GM21381 (cell line): ENCODE data around the gene GNAQ.

ENCODE experiments used
- ATAC-seq: cut with Tn5 transposase; IDR thresholded peaks from one replicate; pipeline ENCODE4 v1.9.1; 2021; ENCODE audit warnings: mild to moderate bottlenecking, moderate library complexity; ENCODE audit not compliant: unreplicated experiment

GNAQ gene

GRCh38 chr9:77854258-77854915 lies 177.2 kb downstream of the GNAQ start:
- ATAC-seq, result no peak

DNA sequence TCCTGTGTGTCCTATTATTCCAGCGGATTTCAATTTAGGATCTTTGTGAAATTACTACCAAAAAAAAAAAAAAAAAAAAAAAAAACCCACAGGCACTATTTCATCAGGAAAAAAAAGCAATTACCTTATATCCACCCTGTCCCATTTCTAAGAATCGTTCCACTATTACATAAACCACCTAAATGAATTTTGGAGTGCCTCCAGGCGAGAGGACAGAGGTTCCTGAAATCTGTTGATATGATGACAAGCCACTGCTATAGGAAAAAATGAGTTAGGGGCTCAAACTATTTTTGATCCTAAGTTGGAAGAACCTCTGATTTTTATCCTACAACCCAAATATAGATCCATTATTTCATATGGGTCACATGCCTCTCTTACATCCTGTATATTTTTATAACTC lies 177.9 kb downstream of the GNAQ start:
- no peak for ATAC-seq

DNA sequence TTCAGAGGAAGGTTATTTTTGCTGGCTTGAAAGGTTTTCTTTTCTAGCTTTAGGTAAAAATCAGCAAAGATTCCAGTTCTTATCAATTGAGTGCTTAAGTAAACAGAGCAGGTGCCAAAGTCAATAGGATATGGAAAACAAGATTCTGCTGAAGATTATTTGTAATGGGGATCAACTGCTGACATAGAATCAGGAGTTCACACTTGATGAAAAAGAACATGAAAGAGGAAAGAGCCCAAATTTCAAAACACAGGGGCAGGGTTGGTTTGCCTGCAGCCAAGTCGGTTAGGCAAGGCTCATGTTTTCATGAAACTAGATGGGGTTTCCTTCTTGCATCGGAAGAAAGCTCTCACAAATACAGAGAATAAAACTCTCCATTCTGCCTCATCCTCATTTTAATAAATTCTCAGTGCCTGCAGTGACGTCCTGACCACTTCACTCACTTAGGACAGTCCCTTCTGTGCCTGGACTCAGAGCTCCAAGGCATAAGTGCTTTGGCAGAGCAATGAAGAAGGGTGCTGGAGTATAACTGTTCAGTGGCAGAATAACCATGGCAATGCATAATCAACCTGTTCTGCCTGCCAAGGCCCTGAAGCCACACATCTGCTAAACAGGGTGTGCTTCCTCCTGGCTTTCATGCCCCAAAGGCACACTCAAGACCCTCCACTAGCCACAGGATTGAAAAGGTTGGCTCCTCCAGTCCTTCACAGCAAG lies 179.6 kb downstream of the GNAQ start:
- ATAC-seq, result no peak

GRCh38 chr9:77848897-77849296 lies 182.7 kb downstream of the GNAQ start:
- no peak for ATAC-seq

DNA sequence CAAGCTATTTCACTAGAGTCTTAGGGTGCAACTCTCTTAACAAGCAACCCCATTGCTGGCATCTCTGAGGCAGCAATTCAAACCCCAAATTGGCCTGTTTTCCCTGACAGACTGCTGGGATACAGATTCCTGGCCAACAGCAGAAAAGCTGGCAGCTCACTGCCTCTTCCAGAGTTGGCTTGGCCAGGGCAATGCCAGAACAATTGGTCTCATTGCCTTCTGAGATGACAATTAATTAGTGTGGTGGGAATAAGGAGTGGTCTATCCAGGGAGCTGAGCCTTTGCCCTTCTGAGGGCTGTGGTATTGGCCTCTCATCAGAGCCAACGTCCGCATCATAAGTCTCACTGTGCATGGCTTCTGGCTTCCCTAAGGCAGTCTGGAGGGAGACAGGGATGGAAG lies 183.2 kb downstream of the GNAQ start:
- ATAC-seq, result no peak

DNA sequence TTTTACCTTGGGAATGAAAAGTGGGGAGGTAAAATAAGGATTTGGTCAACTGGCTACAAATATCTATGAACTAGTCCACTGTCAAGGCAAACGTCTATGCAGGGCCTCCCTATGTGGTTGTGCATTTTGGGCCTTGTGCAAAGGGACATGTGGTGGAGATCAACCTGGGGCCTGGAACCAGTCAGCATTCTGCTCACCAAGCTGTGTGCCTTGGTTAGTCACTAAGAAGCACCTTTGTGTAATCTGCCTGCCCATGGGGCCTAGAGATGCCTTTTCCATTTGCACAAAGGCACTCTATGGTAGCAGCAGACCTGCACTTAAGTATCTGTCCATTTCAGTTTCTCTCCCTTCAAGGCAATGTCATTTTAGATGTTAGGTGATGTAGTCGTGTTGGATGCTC lies 184.0 kb downstream of the GNAQ start:
- no peak for ATAC-seq

DNA sequence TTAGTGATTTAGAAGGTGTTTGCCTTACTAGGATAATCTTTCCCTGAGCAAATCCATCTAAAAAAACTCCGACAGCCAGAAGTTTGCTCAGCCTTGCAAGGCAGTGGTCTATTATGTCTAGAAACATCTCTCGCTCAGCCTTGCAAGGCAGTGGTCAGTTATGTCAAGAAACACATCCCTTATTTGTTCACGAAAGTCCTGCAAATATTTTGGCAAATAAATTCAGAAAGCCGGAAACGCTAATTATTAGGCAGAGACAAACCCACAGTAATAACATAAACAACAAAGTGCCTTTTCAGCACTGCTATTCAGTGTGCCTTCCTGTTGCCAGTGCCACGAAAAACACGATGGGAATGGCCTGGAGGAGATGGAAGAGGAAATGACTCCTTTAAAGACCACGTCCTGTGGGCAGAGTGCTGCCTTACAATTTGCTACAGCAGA lies 184.5 kb downstream of the GNAQ start:
- no peak for ATAC-seq

DNA sequence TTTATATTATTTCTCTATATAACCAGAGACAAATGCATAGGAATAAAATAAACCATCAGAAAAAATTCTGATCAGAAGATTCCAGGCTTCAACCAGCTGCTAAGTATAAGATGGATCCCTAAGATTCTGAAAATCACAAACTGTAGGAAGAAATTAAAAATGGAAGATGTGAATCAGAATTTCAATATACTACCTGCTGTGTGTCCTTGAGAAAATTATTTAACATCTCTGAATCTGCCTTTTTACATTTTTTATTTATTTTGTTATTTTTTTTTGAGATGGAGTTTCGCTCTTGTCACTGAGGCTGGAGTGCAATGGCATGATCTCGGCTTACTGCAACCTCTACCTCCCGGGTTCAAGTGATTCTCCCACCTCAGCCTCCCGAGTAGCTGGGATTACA lies 187.2 kb downstream of the GNAQ start:
- no peak for ATAC-seq

- ATAC-seq, result no peak
These were observed 187.8 kb downstream of the GNAQ start for GRCh38 chr9:77843871-77844155.

GRCh38 chr9:77843076-77843870 lies 188.3 kb downstream of the GNAQ start:
- no peak for ATAC-seq

- peak; percentile 85 for ATAC-seq
These were observed 189.7 kb downstream of the GNAQ start for GRCh38 chr9:77841739-77842386.

DNA sequence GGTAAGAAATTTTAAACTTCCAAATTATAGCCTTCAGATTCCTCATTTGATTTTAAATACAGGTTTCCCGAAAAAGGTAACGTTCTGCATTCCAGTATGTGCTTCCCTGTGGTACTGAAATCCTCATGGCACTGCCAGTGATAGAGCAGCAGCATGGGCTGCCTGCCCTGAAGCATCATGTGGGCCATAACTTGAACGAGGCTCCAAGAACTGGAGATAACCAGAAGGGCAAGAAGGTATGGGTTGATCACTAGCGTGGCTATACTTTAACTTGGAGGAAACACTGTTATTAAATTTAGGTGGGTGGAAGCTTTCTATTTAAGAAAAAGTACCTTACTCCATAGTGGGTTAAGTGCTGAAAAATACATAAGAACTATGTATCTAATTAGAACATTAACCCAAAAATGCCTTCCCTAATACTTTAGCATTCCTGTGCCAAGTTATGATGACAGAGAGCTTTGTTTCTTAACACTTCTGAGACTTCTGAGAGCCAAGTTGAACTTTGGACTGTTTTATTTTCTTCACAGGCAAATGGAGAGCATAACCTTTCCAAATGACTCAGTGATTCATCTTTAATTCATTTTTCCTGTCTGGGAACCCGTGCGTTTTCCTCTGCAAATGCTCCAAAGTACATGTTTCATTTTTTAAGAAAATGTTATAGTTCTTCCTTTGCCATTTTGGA lies 192.0 kb downstream of the GNAQ start:
- no peak for ATAC-seq

GRCh38 chr9:77838986-77839385 lies 192.6 kb downstream of the GNAQ start:
- no peak for ATAC-seq

DNA sequence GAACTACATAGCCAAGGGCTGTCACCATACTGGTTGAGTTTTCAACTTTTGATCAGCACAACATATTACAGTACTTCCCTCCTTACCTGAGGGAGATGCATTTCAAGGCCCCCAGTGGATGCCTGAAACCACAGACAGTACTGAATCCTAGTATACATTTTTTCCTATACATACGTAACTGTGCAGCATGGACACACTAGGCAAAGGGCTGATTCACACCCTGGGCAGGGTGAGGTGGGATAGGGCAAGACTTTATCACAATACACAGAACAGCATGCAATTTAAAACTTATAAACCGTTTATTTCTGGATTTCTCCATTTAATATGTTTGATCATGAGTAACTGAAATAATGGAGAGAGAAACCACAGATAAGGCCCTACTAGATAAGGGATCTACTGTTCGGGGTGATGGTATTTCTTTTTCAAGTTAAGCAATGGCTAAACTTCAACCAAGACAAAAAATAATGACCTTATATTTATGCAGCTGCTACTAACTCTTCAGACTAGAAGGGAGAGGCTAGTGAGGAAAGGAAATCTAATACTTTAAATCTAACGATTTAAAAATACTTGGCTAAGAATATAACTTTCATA lies 196.6 kb downstream of the GNAQ start:
- no peak for ATAC-seq

GRCh38 chr9:77833561-77834429 lies 197.8 kb downstream of the GNAQ start:
- ATAC-seq, result no peak

DNA sequence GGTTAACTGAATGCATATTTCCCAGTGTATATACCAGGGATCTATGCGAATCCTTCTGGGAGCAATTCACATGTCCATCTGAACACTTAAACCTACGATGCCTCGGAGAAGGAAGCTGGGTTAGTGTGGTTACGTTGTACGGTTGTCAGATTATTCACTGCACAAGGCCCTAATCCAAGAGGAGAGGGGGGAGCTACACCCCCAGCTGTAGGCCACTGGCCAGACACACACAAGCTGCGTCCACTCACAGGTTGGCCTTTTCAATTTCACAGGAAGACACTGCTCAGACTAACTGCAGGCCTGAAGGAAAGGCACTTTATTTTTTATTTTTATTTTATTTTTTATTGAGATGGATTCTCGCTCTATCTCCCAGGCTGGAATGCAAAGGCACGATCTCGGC lies 199.0 kb downstream of the GNAQ start:
- no peak for ATAC-seq

GRCh38 chr9:77831781-77832180 lies 199.8 kb downstream of the GNAQ start:
- ATAC-seq, result no peak

DNA sequence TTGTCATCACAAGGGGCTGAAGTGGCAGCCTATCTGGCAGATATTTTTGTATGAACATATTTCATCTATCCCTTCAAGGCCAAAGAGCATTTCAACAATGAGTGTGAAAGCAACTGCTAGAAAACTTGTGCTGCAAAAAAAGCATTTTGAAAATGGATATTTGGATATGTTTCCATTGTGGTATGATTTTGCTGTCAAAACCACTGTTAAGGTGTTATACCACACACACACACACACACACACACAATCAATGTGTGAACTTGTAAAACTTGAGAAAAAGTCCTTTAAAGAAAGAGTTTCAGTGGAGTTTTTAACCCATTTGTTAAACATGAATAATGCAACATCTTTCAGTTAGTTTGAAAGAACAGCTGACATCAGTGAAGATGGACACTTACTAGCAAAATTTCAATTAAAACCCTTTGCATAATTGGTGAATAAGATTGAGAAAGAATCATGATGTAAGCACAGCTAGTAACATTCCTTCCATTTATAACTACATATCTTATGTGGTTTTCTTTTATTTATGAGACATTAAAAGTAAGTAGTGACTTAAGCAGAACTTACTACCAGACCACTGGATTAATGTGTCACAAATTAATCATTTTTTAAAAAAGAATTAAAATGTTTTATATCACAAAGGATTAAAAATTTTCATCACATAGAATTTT lies 200.9 kb downstream of the GNAQ start:
- no peak for ATAC-seq

- ATAC-seq, result no peak
These were observed 202.2 kb downstream of the GNAQ start for GRCh38 chr9:77829420-77829819.
